Uterus (tissue), 2 donors: ENCODE measurements around the gene ADPRHL1.
"Not testable (repeated sequence)": the region's sequence is repeated elsewhere in the genome, so short reads cannot be mapped to it uniquely, and the experiment has no call there.

Experiments used
- POLR2A ChIP-seq, 2 donors: fragments of 450-650 bp; IDR thresholded peaks; one replicate each; pipeline ENCODE4 v1.6.1; 2016; ENCODE audit warnings: antibody characterized with exemption in 2 of 2, mild to moderate bottlenecking in 1 of 2, moderate library complexity in 1 of 2
- TF ChIP-seq, protein P1 (sequence below), 4 experiments: fragments of 200-600 bp in 2 of 4; fragments of 450-650 bp in 2 of 4; sonication (generic) in 2 of 4; IDR thresholded peaks; one replicate each; pipeline ENCODE4 v1.5.1; 2016 to 2019; ENCODE audit warnings: antibody characterized with exemption in 4 of 4, mild to moderate bottlenecking in 2 of 4, moderate library complexity in 1 of 4

- not testable (repeated sequence) for TF ChIP-seq POLR2A (IDR thresholded peaks at IDR 0.05)
- TF ChIP-seq, protein P1, sequence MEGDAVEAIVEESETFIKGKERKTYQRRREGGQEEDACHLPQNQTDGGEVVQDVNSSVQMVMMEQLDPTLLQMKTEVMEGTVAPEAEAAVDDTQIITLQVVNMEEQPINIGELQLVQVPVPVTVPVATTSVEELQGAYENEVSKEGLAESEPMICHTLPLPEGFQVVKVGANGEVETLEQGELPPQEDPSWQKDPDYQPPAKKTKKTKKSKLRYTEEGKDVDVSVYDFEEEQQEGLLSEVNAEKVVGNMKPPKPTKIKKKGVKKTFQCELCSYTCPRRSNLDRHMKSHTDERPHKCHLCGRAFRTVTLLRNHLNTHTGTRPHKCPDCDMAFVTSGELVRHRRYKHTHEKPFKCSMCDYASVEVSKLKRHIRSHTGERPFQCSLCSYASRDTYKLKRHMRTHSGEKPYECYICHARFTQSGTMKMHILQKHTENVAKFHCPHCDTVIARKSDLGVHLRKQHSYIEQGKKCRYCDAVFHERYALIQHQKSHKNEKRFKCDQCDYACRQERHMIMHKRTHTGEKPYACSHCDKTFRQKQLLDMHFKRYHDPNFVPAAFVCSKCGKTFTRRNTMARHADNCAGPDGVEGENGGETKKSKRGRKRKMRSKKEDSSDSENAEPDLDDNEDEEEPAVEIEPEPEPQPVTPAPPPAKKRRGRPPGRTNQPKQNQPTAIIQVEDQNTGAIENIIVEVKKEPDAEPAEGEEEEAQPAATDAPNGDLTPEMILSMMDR (IDR thresholded peaks at IDR 0.05), result not testable (repeated sequence)
Observed at GRCh38 chr13:113450861-113451620, 2.2 kb downstream of the ADPRHL1 start.
